PC-3 (cell line): Measurements from ENCODE around the gene ANKS1B.

Experiments used
- EZH2 ChIP-seq: fragments of 300-600 bp; sonication (generic); IDR thresholded peaks from one replicate; pipeline ENCODE4 v1.6.1; 2017; ENCODE audit warnings: antibody characterized with exemption, mild to moderate bottlenecking, low read length; ENCODE audit not compliant: unreplicated experiment
- TF ChIP-seq, protein P1 (sequence below): fragments of 300-600 bp; sonication (generic); conservative IDR thresholded peaks from 2 replicates; pipeline ENCODE4 v1.5.1; 2017; ENCODE audit warnings: antibody characterized with exemption, low read depth, mild to moderate bottlenecking, low read length

DNA sequence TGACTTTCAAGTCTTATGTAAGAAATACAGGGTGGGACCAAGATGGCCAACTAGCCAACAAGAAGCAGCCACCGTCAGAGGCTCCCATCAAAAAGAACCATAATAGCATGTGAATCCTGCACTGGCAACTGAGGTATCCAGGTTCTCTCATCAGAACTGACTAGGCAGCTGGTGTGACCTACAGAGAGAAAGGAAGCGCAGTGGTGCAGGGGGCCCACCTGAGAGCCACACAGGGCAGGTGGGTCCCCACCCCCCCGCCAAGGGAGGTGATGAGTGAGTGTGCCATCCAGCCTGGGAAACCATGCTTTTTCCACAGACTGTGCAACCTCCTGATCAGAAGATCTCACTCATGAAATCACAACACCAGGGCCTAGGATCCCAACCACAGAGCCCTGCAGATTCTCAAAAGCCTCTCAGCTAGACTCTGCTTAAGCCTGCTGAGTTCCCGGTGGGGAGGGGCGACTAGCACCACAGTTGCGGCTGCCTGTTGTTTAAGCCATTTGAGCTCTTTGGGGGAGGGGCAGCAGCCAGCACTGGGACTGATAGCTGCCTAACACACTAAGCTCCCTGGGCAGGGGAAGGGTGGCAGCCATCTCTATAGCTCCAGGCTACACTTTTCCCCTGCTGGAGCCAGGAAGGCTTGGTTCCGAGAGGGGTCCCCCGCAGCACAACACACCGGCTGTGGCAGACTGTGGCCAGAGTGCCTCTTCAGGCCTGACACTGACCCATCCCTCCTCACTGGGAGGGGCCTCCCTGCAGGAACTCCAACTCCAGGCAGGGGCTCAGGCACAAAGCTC lies 261.8 kb downstream of the ANKS1B start:
- TF ChIP-seq, protein P1, sequence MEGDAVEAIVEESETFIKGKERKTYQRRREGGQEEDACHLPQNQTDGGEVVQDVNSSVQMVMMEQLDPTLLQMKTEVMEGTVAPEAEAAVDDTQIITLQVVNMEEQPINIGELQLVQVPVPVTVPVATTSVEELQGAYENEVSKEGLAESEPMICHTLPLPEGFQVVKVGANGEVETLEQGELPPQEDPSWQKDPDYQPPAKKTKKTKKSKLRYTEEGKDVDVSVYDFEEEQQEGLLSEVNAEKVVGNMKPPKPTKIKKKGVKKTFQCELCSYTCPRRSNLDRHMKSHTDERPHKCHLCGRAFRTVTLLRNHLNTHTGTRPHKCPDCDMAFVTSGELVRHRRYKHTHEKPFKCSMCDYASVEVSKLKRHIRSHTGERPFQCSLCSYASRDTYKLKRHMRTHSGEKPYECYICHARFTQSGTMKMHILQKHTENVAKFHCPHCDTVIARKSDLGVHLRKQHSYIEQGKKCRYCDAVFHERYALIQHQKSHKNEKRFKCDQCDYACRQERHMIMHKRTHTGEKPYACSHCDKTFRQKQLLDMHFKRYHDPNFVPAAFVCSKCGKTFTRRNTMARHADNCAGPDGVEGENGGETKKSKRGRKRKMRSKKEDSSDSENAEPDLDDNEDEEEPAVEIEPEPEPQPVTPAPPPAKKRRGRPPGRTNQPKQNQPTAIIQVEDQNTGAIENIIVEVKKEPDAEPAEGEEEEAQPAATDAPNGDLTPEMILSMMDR = no peak
- no peak for TF ChIP-seq EZH2
